Common myeloid progenitor, CD34-positive (primary cell): Measurements from ENCODE around the gene ANTKMT.
A peak's percentile ranks its signal among the peaks of the same experiment; 100 is the strongest.
"Not testable (repeated sequence)": the region's sequence is repeated elsewhere in the genome, so short reads cannot be mapped to it uniquely, and the experiment has no call there.

Experiments
- CTCF ChIA-PET: fragments of 350-600 bp; sonication (Branson Sonifier 250); formaldehyde crosslinking; loops from one replicate; lab custom pipeline; 2021; ENCODE audit warnings: antibody characterized with exemption; lab: Charles Lee
- POLR2A ChIA-PET: fragments of 350-600 bp; sonication (Branson Sonifier 250); formaldehyde crosslinking; loops from one replicate; lab custom pipeline; 2021; ENCODE audit warnings: antibody characterized with exemption; lab: Charles Lee
- DNase-seq, 3 donors: peaks; one replicate each; pipeline versions ENCODE4 v3.0.0 to v3.0.0-alpha.2; 2013
- H3K27ac ChIP-seq, 2 experiments: 1 replicate in 1 of 2; 2 replicates in 1 of 2; pipeline ENCODE4 v1.7.0; 2013; ENCODE audit warnings: inconsistent platforms in 2 of 2, low read length in 2 of 2, mild to moderate bottlenecking in 2 of 2, low read depth in 1 of 2, moderate library complexity in 1 of 2; ENCODE audit not compliant: severe bottlenecking in 2 of 2, insufficient read depth in 1 of 2, poor library complexity in 1 of 2
- H3K27me3 ChIP-seq, 5 experiments: replicated peaks in 2 of 5; 1 replicate in 3 of 5; 2 replicates in 2 of 5; pipeline versions ENCODE4 v1.6.1 to v1.7.0; 2013; ENCODE audit warnings: low read length in 4 of 5, mild to moderate bottlenecking in 2 of 5, moderate library complexity in 2 of 5, inconsistent platforms in 1 of 5; ENCODE audit not compliant: insufficient read depth in 5 of 5, control insufficient read depth in 4 of 5
- H3K36me3 ChIP-seq, 4 experiments: 1 replicate in 2 of 4; 2 replicates in 2 of 4; pipeline versions ENCODE4 v1.6.1 to v1.7.0; 2013; ENCODE audit warnings: low read length in 3 of 4, control low read depth in 1 of 4, mild to moderate bottlenecking in 1 of 4; ENCODE audit not compliant: control insufficient read depth in 4 of 4, insufficient read depth in 4 of 4
- H3K4me1 ChIP-seq, 4 experiments: 1 replicate in 3 of 4; 2 replicates in 1 of 4; pipeline versions ENCODE4 v1.6.1 to v1.7.1; 2013; ENCODE audit warnings: low read length in 3 of 4, mild to moderate bottlenecking in 3 of 4, control low read depth in 1 of 4, inconsistent platforms in 1 of 4, moderate library complexity in 1 of 4; ENCODE audit not compliant: control insufficient read depth in 4 of 4, insufficient read depth in 4 of 4; ENCODE audit errors: control extremely low read depth in 1 of 4
- H3K4me3 ChIP-seq, 7 experiments: 1 replicate in 4 of 7; 2 replicates in 3 of 7; pipeline versions ENCODE4 v1.5.1 to v1.7.0; 2013; ENCODE audit warnings: mild to moderate bottlenecking in 7 of 7, low read length in 6 of 7, moderate library complexity in 6 of 7, inconsistent platforms in 2 of 7, low read depth in 2 of 7, control low read depth in 1 of 7; ENCODE audit not compliant: insufficient read depth in 4 of 7, control insufficient read depth in 1 of 7; ENCODE audit errors: extremely low read depth in 1 of 7
- H3K9me3 ChIP-seq, 5 experiments: 1 replicate in 4 of 5; 2 replicates in 1 of 5; pipeline versions ENCODE4 v1.6.1 to v1.7.1; 2013; ENCODE audit warnings: low read length in 4 of 5, mild to moderate bottlenecking in 2 of 5, inconsistent platforms in 1 of 5, low read depth in 1 of 5, moderate library complexity in 1 of 5; ENCODE audit not compliant: control insufficient read depth in 4 of 5, insufficient read depth in 2 of 5; ENCODE audit errors: control extremely low read depth in 1 of 5
- WGBS: methylation state at CpG from one replicate; pipeline ENCODE4 v1.1.5; 2013; ENCODE audit not compliant: insufficient coverage; 5-methylcytosine and 5-hydroxymethylcytosine counted together

Gene ANTKMT

DNA sequence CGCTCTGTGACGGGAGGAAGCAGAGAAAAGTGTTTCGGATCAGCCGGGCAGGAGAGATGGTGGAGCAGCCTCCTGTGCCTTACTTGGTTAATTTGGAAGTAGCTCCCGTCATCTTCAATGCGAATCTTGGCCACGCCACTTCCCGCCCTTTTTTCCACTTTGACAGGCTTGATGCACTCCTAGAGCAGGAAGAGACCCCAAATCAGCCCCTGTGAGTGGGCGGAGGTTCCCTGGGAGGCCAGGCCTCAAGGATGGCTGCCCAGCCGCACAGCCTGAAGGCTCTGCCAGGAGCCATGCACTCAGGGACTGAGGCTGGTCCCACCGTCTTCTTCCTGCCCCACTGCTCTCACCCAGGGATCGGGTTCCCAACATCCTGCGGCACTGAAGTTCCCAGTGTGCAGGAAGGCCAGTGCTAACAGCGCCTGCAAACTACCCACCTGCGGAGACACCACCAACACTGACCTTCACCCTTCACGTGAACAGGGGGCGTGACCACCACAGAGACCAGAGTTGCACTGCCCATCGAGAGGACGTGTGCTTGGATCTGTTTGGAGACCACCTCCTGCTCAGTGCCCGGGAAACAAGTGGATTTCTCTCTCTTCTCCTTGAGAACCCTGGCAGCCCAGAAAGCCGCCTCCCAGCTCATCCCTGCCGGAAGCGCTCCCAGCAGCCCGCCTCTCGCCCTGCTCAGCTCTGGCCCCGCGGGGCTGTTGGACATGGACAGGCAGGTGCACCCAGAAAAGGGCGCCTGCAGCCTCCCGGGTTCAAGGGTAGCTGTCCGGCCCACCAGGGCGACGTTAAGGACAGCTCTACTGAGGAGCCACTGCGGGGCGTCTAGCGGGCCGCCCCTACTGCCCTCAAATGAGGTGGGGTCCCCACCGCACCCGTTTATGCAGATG lies 18.9 kb downstream of the ANTKMT start:
- 57% methylated on average over 38 of the region's 38 CpGs for WGBS
- H3K9me3 ChIP-seq: no peaks in the 10 kb centered on the region
- H3K4me1 ChIP-seq: peaks cover 0 to 41% (median 33%) of the 10 kb centered on the region in 4 experiments
- DNase-seq: no peak
- CTCF ChIA-PET: interaction anchor here (0.6 to 2.1 kb wide), 10 partner anchors 11 to 42 kb away, joined by 3 to 6 read pairs (median 3); partner anchors contain the start of gene ANTKMT
- peak overlapping the region; percentile 40 to 86 for H3K27ac ChIP-seq
- POLR2A ChIA-PET: interaction anchor here (1.5 kb wide), 1 partner anchor 13 kb away, joined by 4 read pairs; the partner anchor contains the start of genes CCDC78 and HAGHL
- H3K27me3 ChIP-seq: no peaks in the 10 kb centered on the region
- peaks cover 0 to 29% (median 19%) of the 10 kb centered on the region in 4 experiments for H3K36me3 ChIP-seq
- H3K4me3 ChIP-seq: peak overlapping the region; percentile 62 to 97 (median 87)

DNA sequence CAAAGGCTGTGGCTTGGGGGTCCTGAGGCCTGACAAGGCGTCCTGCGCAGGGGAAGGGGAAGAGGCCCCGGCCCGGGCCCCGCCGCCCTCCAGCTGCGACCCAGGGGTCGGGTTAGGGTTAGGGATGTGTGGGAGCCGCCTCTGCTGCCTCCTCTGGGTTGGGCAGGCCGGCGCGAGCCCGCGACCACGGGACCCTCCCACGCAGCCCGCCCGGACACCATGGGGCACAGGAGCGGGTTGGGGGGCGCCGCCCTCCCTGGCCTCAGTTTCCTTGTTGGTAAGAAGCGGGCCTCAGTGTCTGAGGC lies 19.5 kb downstream of the ANTKMT start:
- peak overlapping the region; percentile 62 to 97 (median 87) for H3K4me3 ChIP-seq
- WGBS: 0% methylated on average over 20 of the region's 22 CpGs
- H3K4me1 ChIP-seq: peaks cover 0 to 41% (median 33%) of the 10 kb centered on the region in 4 experiments
- no peaks in the 10 kb centered on the region for H3K9me3 ChIP-seq
- H3K36me3 ChIP-seq: peaks cover 0 to 23% (median 15%) of the 10 kb centered on the region in 4 experiments
- H3K27ac ChIP-seq: peak overlapping the region; percentile 40 to 86
- ChIA-PET POLR2A (interaction anchor here (1.5 kb wide), 1 partner anchor 14 kb away, joined by 4 read pairs; the partner anchor contains the start of genes CCDC78 and HAGHL), CTCF (interaction anchor here (0.6 to 2.1 kb wide), 9 partner anchors 10 to 41 kb away, joined by 3 to 6 read pairs (median 3); partner anchors contain the start of gene ANTKMT)
- no peaks in the 10 kb centered on the region for H3K27me3 ChIP-seq
- no peak for DNase-seq

DNA sequence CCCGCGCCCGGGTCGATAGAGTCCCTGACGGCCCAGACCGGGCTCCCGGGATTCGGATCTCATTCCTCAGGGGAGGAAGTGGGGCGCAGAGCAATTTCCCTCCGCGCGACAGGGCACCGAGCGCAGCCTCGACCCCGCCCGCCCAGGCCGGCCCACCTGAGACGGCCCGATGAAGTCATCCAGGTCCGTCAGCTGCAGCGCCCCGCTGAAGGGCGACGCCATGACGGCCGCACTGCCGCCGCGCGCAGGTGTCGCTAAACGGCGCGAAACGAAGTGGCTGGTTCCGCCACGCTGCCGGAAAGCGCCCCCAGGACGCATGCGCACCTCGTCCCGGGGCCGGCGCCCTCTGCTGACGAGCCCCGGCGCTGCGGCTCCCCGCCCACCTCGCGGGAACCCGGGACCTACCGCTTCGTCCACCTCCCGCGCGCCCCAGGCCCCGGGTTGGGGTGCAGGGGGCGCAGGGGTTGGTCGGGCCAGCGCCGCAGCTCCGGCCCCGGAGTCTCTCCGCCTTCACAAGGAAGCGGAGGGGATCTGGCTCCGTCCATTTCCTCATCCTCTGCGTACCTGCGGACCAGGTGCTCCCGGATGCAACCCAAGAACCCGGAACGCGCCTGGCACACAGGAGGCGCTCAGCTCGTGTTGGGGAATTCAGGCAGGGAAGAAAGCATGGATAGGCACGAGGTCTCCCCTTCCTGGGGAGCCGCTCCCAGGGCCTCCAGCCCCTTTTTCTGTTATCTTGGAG lies 20.0 kb downstream of the ANTKMT start, which contains the start of gene CIAO3:
Gene CIAO3 (minus strand): TSS at position 234 of the 742 bp plus-strand sequence. CDS start 12 bp downstream, at position 222.
- DNase-seq: peak; percentile 89 to 93 (median 93)
- CTCF ChIA-PET: interaction anchor here (0.6 to 2.1 kb wide), 13 partner anchors 10 to 554 kb away, joined by 3 to 6 read pairs (median 3); partner anchors contain the start of gene ANTKMT
- H3K9me3 ChIP-seq: no peaks in the 10 kb centered on the region
- H3K4me3 ChIP-seq: peak within 1 kb of the TSS; percentile 64 to 97 (median 87)
- peak within 1 kb of the TSS; percentile 40 to 86 for H3K27ac ChIP-seq
- H3K4me1 ChIP-seq: peaks cover 0 to 41% (median 34%) of the 10 kb centered on the region in 4 experiments
- H3K27me3 ChIP-seq: no peaks in the 10 kb centered on the region
- POLR2A ChIA-PET: interaction anchor here (1.5 kb wide), 1 partner anchor 14 kb away, joined by 4 read pairs; the partner anchor contains the start of genes CCDC78 and HAGHL
- under 1% methylated on average over 72 of the region's 79 CpGs for WGBS
- peaks cover 0 to 18% (median 11%) of the 10 kb centered on the region in 4 experiments for H3K36me3 ChIP-seq

DNA sequence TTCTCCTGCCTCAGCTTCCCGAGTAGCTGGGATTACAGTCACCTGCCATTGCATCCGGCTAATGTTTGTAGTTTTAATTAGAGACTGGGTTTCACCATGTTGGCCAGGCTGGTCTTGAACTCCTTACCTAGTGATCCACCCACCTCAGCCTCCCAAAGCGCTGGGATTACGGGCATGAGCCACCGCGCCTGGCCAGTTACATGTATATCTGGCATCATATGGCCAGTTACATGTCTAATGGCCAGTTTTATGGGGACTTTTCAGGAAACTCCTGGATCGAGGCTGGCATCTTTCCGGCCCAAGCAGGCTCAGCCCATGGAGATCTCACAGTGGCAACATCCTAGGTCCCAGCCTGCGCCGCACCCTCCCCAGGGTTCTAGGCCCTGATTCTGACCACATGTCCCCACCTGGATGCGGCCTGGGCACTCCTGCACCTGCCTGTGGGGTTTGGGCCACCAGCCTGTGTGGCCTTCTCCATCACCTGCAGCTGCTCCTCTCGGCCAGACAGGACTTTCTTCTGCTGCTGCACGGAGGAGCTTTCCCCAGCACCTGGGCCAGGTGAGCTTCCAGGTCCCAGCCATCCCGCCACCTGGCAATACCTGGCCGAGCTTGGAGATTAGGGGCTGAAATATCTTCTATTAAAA lies 21.2 kb downstream of the ANTKMT start:
- Histone ChIP-seq H3K9me3 (no peaks in the 10 kb centered on the region), H3K36me3 (peaks cover 0 to 7% (median 1%) of the 10 kb centered on the region in 4 experiments), H3K27me3 (no peaks in the 10 kb centered on the region), H3K4me3 (no peak overlapping the region), H3K27ac (no peak overlapping the region), H3K4me1 (peaks cover 0 to 35% (median 31%) of the 10 kb centered on the region in 4 experiments)
- ChIA-PET CTCF (interaction anchor here (0.7 to 5.0 kb wide), 9 partner anchors 13 to 553 kb away, joined by 3 to 46 read pairs (median 4); no protein-coding TSS in a partner anchor), POLR2A (no interaction called here)
- 96% methylated on average over 14 of the region's 15 CpGs for WGBS
- no peak for DNase-seq

DNA sequence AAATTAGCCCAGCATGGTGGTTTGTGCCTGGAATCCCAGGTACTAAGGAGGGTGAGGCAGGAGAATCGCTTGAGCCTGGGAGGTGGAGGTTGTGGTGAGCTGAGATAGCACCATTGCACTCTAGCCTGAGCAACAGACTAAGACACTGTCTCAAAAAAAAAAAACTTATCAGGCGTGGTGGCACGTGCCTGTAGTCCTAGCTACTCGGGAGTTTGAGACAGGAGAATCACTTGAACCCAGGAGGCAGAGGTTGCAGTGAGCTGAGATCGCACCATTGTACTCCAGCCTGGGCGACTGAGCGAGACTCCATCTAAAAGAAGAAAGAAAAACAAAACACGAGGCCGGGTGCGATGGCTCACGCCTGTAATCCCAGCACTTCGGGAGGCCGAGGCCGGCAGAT lies 21.9 kb downstream of the ANTKMT start:
- H3K9me3 ChIP-seq, H3K36me3 ChIP-seq, DNase-seq, H3K27ac ChIP-seq, H3K4me3 ChIP-seq, POLR2A ChIA-PET, H3K27me3 ChIP-seq: not testable (repeated sequence)
- H3K4me1 ChIP-seq: peaks cover 0 to 27% (median 23%) of the 10 kb centered on the region in 4 experiments
- CTCF ChIA-PET: interaction anchor here (1.1 to 5.0 kb wide), 7 partner anchors 14 to 43 kb away, joined by 3 to 46 read pairs (median 13); partner anchors contain the start of gene METRN
- WGBS: 97% methylated on average over 6 of the region's 14 CpGs

DNA sequence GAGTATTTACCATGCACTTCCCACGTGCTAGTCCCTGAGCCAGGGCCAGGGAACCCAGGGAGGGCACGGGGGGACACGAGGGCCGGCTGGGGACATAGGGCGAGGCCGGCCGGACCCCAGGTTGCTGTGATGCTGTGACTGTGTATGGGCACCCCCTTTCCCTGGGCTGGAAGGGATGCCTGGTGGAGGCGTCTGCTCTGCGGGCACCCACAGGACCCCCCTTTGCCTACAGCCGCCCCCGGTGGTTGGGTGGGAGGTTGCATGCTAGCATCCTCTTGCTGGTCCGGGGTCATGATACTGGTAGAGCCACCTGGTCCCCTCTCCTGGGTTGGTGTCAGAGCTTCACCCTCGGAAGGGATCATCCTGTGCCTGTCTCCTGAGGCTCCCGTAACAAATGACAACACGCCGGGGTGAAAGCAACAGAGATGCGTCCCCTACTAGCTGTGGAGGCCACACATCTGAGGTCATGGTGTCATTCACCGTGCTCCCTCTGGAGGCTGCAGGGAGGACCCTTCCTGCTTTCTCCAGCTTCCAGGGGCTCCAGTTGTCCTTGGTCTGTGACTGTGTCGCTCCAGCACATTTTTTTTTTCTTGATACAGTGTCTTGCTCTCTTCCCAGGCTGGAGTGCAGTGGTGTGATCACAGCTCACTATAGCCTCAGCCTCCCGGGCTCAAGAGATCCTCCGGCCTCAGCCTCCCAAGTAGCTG lies 23.0 kb downstream of the ANTKMT start:
- H3K27me3 ChIP-seq: no peaks in the 10 kb centered on the region
- DNase-seq: peak in 2 of 3 donors; percentile 47 to 48
- WGBS: over 99% methylated on average over 16 of the region's 21 CpGs
- CTCF ChIA-PET: interaction anchor here (1.0 to 5.0 kb wide), 7 partner anchors 12 to 42 kb away, joined by 3 to 46 read pairs (median 14); partner anchors contain the start of gene METRN
- peaks cover 0 to 19% (median 18%) of the 10 kb centered on the region in 4 experiments for H3K4me1 ChIP-seq
- no peaks in the 10 kb centered on the region for H3K36me3 ChIP-seq
- H3K4me3 ChIP-seq: no peak overlapping the region
- no peaks in the 10 kb centered on the region for H3K9me3 ChIP-seq
- no peak overlapping the region for H3K27ac ChIP-seq
- POLR2A ChIA-PET: interaction anchor here (0.5 to 0.7 kb wide), 2 partner anchors 15 to 18 kb away, joined by 3 read pairs; no protein-coding TSS in a partner anchor
